Activated naive CD8-positive, alpha-beta T cell (primary cell): Measurements from ENCODE around the gene YWHAB.
"Not testable (repeated sequence)": the region's sequence is repeated elsewhere in the genome, so short reads cannot be mapped to it uniquely, and the experiment has no call there.

Experiments
- H3K27ac Mint-ChIP-seq: one replicate; pipeline ENCODE4 v1.8.0; 2021; ENCODE audit warnings: mixed read lengths
- H3K27me3 Mint-ChIP-seq: one replicate; pipeline ENCODE4 v1.8.0; 2021; ENCODE audit warnings: mixed read lengths
- H3K36me3 Mint-ChIP-seq: one replicate; pipeline ENCODE4 v1.8.0; 2021; ENCODE audit warnings: mixed read lengths
- H3K4me1 Mint-ChIP-seq: one replicate; pipeline ENCODE4 v1.8.0; 2021; ENCODE audit warnings: low read depth, mixed read lengths
- H3K4me3 Mint-ChIP-seq: one replicate; pipeline ENCODE4 v1.8.0; 2021; ENCODE audit warnings: mild to moderate bottlenecking, mixed read lengths
- H3K9me3 Mint-ChIP-seq: one replicate; pipeline ENCODE4 v1.8.0; 2021; ENCODE audit warnings: low read depth, mixed read lengths

The YWHAB gene

GRCh38 chr20:44858606-44859360, 26.7 kb upstream of the YWHAB start:
- Mint-ChIP-seq H3K27me3 (no peaks in the 10 kb centered on the region), H3K4me1 (peaks cover 23% of the 10 kb centered on the region), H3K9me3 (no peaks in the 10 kb centered on the region), H3K27ac (no peak overlapping the region), H3K4me3 (no peak overlapping the region), H3K36me3 (no peaks in the 10 kb centered on the region)

DNA sequence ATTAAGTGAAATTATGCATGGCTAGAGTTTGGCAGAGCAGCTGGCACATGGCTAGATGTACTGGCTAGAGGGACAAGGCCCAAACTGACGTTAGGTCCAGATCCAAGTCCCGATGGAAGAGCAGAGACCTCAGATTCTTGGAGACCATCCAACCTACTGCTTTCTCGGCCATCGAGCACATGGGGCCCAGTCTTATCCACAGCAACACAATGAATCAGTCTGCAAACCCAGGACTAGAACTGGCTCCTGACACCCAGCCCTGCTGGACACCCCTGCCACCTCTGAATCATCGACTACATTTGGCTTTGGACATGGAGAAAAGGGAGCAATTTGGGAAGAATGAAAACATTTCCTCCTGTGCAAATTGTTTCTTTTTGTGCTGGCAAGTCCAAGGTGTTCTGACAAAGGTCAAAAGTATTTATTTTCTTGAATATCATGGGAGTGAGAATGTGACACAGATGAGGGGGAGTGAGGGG, 23.9 kb upstream of the YWHAB start:
- H3K27ac Mint-ChIP-seq: no peak overlapping the region
- H3K27me3 Mint-ChIP-seq: no peaks in the 10 kb centered on the region
- H3K36me3 Mint-ChIP-seq: no peaks in the 10 kb centered on the region
- no peak overlapping the region for H3K4me3 Mint-ChIP-seq
- no peaks in the 10 kb centered on the region for H3K9me3 Mint-ChIP-seq
- H3K4me1 Mint-ChIP-seq: peaks cover 23% of the 10 kb centered on the region

- Mint-ChIP-seq H3K36me3 (no peaks in the 10 kb centered on the region), H3K4me3 (no peak overlapping the region), H3K4me1 (peaks cover 28% of the 10 kb centered on the region), H3K27ac (peak overlapping the region; percentile 2), H3K27me3 (no peaks in the 10 kb centered on the region), H3K9me3 (no peaks in the 10 kb centered on the region)
Observed at GRCh38 chr20:44862286-44862685, 23.2 kb upstream of the YWHAB start.

DNA sequence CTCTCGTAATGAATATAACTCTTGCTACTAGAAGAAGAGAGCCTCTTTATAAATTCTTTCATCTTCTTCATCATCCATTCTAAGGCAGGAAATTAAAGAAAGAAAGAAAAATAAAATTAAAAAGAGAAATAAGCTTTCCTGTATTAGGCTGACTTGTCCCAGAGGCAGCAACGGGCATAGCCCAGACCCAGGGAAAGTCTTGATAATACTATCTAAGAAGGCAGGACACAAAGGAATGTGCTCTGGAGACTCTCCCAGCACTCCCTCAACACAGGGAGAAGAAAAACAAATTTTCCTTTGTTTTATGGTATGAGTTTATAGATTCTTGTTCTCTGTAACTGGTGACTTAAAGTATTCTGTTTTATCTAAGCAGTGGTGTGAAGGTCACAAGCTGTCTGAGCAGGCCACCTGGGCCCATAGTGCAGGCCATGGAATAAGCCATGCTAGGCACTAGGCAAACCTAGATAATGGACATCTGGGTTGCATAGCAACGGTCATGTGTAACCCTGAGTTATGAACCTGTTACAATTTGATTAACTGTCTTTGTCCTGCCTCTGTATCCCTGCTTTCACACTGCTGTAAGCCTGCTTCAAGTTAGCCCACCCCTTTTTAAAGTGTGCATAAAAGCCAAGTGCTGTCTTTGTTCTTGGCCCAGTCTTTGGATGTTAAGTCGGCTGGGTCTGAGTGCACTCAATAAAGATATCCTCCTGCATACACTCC, 22.0 kb upstream of the YWHAB start:
- H3K9me3 Mint-ChIP-seq, H3K27ac Mint-ChIP-seq, H3K27me3 Mint-ChIP-seq, H3K4me3 Mint-ChIP-seq, H3K36me3 Mint-ChIP-seq: not testable (repeated sequence)
- H3K4me1 Mint-ChIP-seq: peaks cover 31% of the 10 kb centered on the region

DNA sequence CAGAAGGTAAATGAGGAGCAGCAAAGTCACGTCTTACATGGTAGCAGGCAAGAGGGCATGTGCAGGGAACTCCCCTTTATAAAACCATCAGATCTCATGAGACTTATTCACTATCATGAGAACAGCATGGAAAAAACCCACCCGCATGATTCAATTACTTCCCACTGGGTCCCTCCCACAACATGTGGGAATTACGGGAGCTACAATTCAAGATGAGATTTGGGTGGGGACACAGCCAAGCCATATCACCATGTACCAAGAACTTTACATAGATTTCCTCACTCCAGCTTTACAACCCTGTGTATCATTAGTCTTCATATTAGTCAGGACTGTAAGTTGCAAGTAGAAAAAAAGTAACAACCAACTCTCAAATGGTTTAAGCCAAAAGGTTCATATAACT, 21.0 kb upstream of the YWHAB start:
- H3K4me3 Mint-ChIP-seq, H3K36me3 Mint-ChIP-seq, H3K27me3 Mint-ChIP-seq, H3K27ac Mint-ChIP-seq, H3K9me3 Mint-ChIP-seq: not testable (repeated sequence)
- H3K4me1 Mint-ChIP-seq: peaks cover 24% of the 10 kb centered on the region

GRCh38 chr20:44866703-44867335, 18.7 kb upstream of the YWHAB start:
- Mint-ChIP-seq H3K36me3 (no peaks in the 10 kb centered on the region), H3K27me3 (no peaks in the 10 kb centered on the region), H3K27ac (no peak overlapping the region), H3K4me1 (peaks cover 18% of the 10 kb centered on the region), H3K9me3 (no peaks in the 10 kb centered on the region), H3K4me3 (peak overlapping the region; percentile 52)

- Mint-ChIP-seq H3K36me3 (peaks cover 2% of the 10 kb centered on the region), H3K27me3 (no peaks in the 10 kb centered on the region), H3K4me1 (peaks cover 8% of the 10 kb centered on the region), H3K4me3 (no peak overlapping the region), H3K27ac (no peak overlapping the region), H3K9me3 (no peaks in the 10 kb centered on the region)
Observed at GRCh38 chr20:44869471-44869870, 16.0 kb upstream of the YWHAB start.

- not testable (repeated sequence) for H3K27me3 Mint-ChIP-seq, H3K9me3 Mint-ChIP-seq, H3K27ac Mint-ChIP-seq, H3K4me3 Mint-ChIP-seq, H3K36me3 Mint-ChIP-seq
- H3K4me1 Mint-ChIP-seq: peaks cover 33% of the 10 kb centered on the region
Observed at GRCh38 chr20:44882360-44882759, 3.1 kb upstream of the YWHAB start.

- H3K4me3 Mint-ChIP-seq: peak overlapping the region; percentile 17
- no peaks in the 10 kb centered on the region for H3K9me3 Mint-ChIP-seq
- peak overlapping the region; percentile 86 for H3K27ac Mint-ChIP-seq
- H3K36me3 Mint-ChIP-seq: no peaks in the 10 kb centered on the region
- no peaks in the 10 kb centered on the region for H3K27me3 Mint-ChIP-seq
- H3K4me1 Mint-ChIP-seq: peaks cover 39% of the 10 kb centered on the region
Observed at GRCh38 chr20:44883214-44883902, 2.1 kb upstream of the YWHAB start.

GRCh38 chr20:44884907-44885391, 556 bp upstream of the YWHAB start:
- no peaks in the 10 kb centered on the region for H3K27me3 Mint-ChIP-seq
- no peaks in the 10 kb centered on the region for H3K9me3 Mint-ChIP-seq
- peaks cover 52% of the 10 kb centered on the region for H3K4me1 Mint-ChIP-seq
- H3K27ac Mint-ChIP-seq: peak overlapping the region; percentile 86
- no peaks in the 10 kb centered on the region for H3K36me3 Mint-ChIP-seq
- H3K4me3 Mint-ChIP-seq: peak overlapping the region; percentile 86

DNA sequence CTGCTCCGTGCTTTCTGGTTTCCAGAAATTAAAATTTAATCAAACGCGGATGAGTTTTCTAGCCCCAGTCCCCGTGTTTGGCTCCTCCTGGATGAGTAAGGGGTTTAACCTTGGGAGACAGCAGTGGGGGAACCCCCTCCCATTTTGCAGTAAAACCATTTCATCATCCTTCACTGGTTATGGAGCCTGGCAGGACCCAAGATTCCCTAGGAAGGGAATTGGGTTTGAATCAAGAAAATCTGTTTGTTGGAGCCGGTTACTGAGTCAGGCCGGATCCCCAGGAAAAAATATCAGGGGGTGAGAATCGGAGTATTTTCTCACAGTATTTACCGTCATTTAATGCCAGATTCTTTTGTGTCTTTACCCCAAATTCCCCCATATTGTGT, 754 bp downstream of the YWHAB start:
- Mint-ChIP-seq H3K4me1 (peaks cover 60% of the 10 kb centered on the region), H3K27me3 (no peaks in the 10 kb centered on the region), H3K27ac (peak overlapping the region; percentile 93), H3K4me3 (peak overlapping the region; percentile 95), H3K9me3 (no peaks in the 10 kb centered on the region), H3K36me3 (no peaks in the 10 kb centered on the region)

- Mint-ChIP-seq H3K4me3 (peak overlapping the region; percentile 95), H3K27ac (peak overlapping the region; percentile 93), H3K9me3 (no peaks in the 10 kb centered on the region), H3K27me3 (no peaks in the 10 kb centered on the region), H3K36me3 (no peaks in the 10 kb centered on the region), H3K4me1 (peaks cover 64% of the 10 kb centered on the region)
Observed at GRCh38 chr20:44886828-44887227, 1.3 kb downstream of the YWHAB start.

GRCh38 chr20:44887466-44887865, 2.0 kb downstream of the YWHAB start:
- H3K9me3 Mint-ChIP-seq: no peaks in the 10 kb centered on the region
- peaks cover 4% of the 10 kb centered on the region for H3K36me3 Mint-ChIP-seq
- peak overlapping the region; percentile 93 for H3K27ac Mint-ChIP-seq
- no peaks in the 10 kb centered on the region for H3K27me3 Mint-ChIP-seq
- peaks cover 69% of the 10 kb centered on the region for H3K4me1 Mint-ChIP-seq
- H3K4me3 Mint-ChIP-seq: peak overlapping the region; percentile 95

DNA sequence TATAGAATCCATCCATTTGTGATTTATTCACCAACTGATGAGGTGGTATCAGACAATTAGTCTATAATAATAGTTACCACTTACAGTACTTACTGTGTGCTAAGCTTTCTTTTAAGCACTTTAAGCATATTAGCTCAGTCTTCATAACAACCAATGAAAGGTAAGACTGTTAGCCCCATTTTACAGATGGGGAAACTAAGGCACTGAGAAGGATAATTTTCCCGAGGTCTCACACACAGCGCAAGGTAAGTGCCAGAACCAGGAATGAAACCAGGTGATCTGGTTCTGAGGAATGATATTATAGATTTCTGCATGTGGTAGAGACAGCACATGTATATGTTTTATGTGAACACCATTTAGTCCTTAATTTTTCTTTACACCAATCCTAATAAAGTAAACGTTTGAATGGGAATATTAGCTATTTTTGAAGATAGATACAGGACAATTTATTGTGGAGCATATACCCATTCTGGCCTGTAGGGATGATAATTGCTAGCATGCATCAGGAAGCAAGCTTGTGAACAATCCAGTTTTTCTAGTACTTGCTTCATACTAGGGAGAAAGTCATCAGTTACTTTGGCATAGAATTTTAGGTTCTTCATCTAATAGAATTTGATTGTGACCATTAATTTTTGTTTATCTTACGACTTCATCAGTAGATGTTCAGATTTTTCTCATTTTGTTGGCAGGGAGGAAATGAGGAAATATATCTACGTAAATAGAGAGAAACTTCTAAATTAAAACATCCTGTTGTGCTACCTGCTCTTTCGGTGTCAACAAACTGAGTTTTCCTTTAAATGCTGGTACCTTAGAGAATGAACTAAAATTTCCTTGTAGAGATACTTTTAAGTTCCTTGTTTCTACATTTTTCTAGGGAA, 3.0 kb downstream of the YWHAB start:
- Mint-ChIP-seq H3K4me1 (peaks cover 73% of the 10 kb centered on the region), H3K27me3 (no peaks in the 10 kb centered on the region), H3K36me3 (peaks cover 4% of the 10 kb centered on the region), H3K9me3 (no peaks in the 10 kb centered on the region), H3K4me3 (peak overlapping the region; percentile 95), H3K27ac (peak overlapping the region; percentile 79)
